Type B pancreatic cell (in vitro differentiated cells): Measurements from ENCODE around the gene CX3CL1. TPM values are rescaled to one million over a fixed set of nuclear protein-coding genes. Genes with fewer than 3 reads are reported as not detected.

ENCODE experiments used
- DNase-seq: peaks from one replicate; pipeline ENCODE4 v3.0.0; 2021; ENCODE audit warnings: mixed read lengths; ENCODE audit not compliant: unreplicated experiment; ENCODE audit errors: extremely low spot score
- H3K27ac Mint-ChIP-seq: 2 replicates; pipeline ENCODE4 v1.8.0; 2021; ENCODE audit warnings: mild to moderate bottlenecking, mixed read lengths
- H3K27me3 Mint-ChIP-seq: 2 replicates; pipeline ENCODE4 v1.8.0; 2021; ENCODE audit warnings: mixed read lengths
- H3K36me3 Mint-ChIP-seq: 2 replicates; pipeline ENCODE4 v1.8.0; 2021; ENCODE audit warnings: mixed read lengths
- H3K4me1 Mint-ChIP-seq: one replicate; pipeline ENCODE4 v1.8.0; 2021; ENCODE audit warnings: mixed read lengths; ENCODE audit not compliant: unreplicated experiment
- H3K4me3 Mint-ChIP-seq: 2 replicates; pipeline ENCODE4 v1.8.0; 2021; ENCODE audit warnings: mild to moderate bottlenecking, mixed read lengths
- H3K9me3 Mint-ChIP-seq: 2 replicates; pipeline ENCODE4 v1.8.0; 2021; ENCODE audit warnings: mixed read lengths
- CTCF ChIP-seq: fragments of 200-600 bp; sonication (generic); conservative IDR thresholded peaks from 2 replicates; pipeline ENCODE4 v1.5.0; 2021; ENCODE audit warnings: antibody characterized with exemption, mild to moderate bottlenecking
- total RNA-seq: library from RNA; stranded (reverse); gene quantifications from 2 replicates; pipeline ENCODE4 v1.2.1, GENCODE V29; 2021; ENCODE audit warnings: low replicate concordance

Gene CX3CL1
- total RNA-seq, 1 donor from 2014 or later, result 17.8 TPM

- no peaks in the 10 kb centered on the region for H3K4me1 Mint-ChIP-seq
- DNase-seq, result no peak
- H3K9me3 Mint-ChIP-seq, result no peaks in the 10 kb centered on the region
- no peak overlapping the region for H3K27ac Mint-ChIP-seq
- H3K27me3 Mint-ChIP-seq, result peaks cover 32% of the 10 kb centered on the region
- no peak overlapping the region for H3K4me3 Mint-ChIP-seq
- no peak for TF ChIP-seq CTCF
- H3K36me3 Mint-ChIP-seq, result no peaks in the 10 kb centered on the region
Observed at GRCh38 chr16:57345021-57345420, 27.3 kb upstream of the CX3CL1 start.

GRCh38 chr16:57345666-57346204 lies 26.6 kb upstream of the CX3CL1 start:
- Mint-ChIP-seq H3K4me3 (no peak overlapping the region), H3K36me3 (no peaks in the 10 kb centered on the region), H3K27ac (no peak overlapping the region), H3K4me1 (no peaks in the 10 kb centered on the region), H3K9me3 (no peaks in the 10 kb centered on the region), H3K27me3 (peaks cover 35% of the 10 kb centered on the region)
- DNase-seq, result no peak
- no peak for TF ChIP-seq CTCF

- Mint-ChIP-seq H3K27ac (no peak overlapping the region), H3K36me3 (no peaks in the 10 kb centered on the region), H3K4me1 (no peaks in the 10 kb centered on the region), H3K27me3 (peaks cover 40% of the 10 kb centered on the region), H3K9me3 (no peaks in the 10 kb centered on the region), H3K4me3 (no peak overlapping the region)
- no peak for TF ChIP-seq CTCF
- DNase-seq, result no peak
Observed at GRCh38 chr16:57347858-57348257, 24.4 kb upstream of the CX3CL1 start.

- no peak for DNase-seq
- H3K36me3 Mint-ChIP-seq, result no peaks in the 10 kb centered on the region
- no peaks in the 10 kb centered on the region for H3K4me1 Mint-ChIP-seq
- H3K27ac Mint-ChIP-seq, result no peak overlapping the region
- H3K27me3 Mint-ChIP-seq, result peaks cover 40% of the 10 kb centered on the region
- no peak for TF ChIP-seq CTCF
- H3K4me3 Mint-ChIP-seq, result no peak overlapping the region
- no peaks in the 10 kb centered on the region for H3K9me3 Mint-ChIP-seq
Observed at GRCh38 chr16:57348327-57348726, 24.0 kb upstream of the CX3CL1 start.

GRCh38 chr16:57349212-57350031 lies 22.9 kb upstream of the CX3CL1 start:
- no peaks in the 10 kb centered on the region for H3K4me1 Mint-ChIP-seq
- TF ChIP-seq CTCF, result no peak
- H3K27ac Mint-ChIP-seq, result no peak overlapping the region
- H3K4me3 Mint-ChIP-seq, result no peak overlapping the region
- H3K27me3 Mint-ChIP-seq, result peaks cover 40% of the 10 kb centered on the region
- H3K9me3 Mint-ChIP-seq, result no peaks in the 10 kb centered on the region
- H3K36me3 Mint-ChIP-seq, result no peaks in the 10 kb centered on the region
- no peak for DNase-seq
